ENCODE results near the gene PRRX2.

Gene PRRX2

GRCh38 chr9:129681924-129682323, 16.5 kb downstream of the PRRX2 start:
- TF ChIP-seq TOX (CRISPR knock-in tag; IDR thresholded peaks at IDR 0.05; ENCODE audit: borderline replicate concordance) (no peak), BACH2 (CRISPR knock-in tag; IDR thresholded peaks at IDR 0.05; ENCODE audit: borderline replicate concordance) (no peak), POU6F1 (CRISPR knock-in tag; IDR thresholded peaks at IDR 0.05; ENCODE audit: borderline replicate concordance, low read depth) (no peak), ESRRG (CRISPR knock-in tag; IDR thresholded peaks at IDR 0.05) (no peak), ARNTL (CRISPR knock-in tag; IDR thresholded peaks at IDR 0.05; ENCODE audit: borderline replicate concordance, low read depth) (no peak), ZFP3 (CRISPR knock-in tag; IDR thresholded peaks at IDR 0.05) (no peak), ZNF565 (CRISPR knock-in tag; conservative IDR thresholded peaks at IDR 0.05; ENCODE audit: low read depth) (no peak), TCF4 (CRISPR knock-in tag; IDR thresholded peaks at IDR 0.05; ENCODE audit: borderline replicate concordance) (no peak), GLIS3 (CRISPR knock-in tag; IDR thresholded peaks at IDR 0.05) (no peak), ZNF70 (CRISPR knock-in tag; IDR thresholded peaks at IDR 0.05) (no peak), ISL1 (CRISPR knock-in tag; IDR thresholded peaks at IDR 0.05) (no peak)
- TF ChIP-seq, protein P1, sequence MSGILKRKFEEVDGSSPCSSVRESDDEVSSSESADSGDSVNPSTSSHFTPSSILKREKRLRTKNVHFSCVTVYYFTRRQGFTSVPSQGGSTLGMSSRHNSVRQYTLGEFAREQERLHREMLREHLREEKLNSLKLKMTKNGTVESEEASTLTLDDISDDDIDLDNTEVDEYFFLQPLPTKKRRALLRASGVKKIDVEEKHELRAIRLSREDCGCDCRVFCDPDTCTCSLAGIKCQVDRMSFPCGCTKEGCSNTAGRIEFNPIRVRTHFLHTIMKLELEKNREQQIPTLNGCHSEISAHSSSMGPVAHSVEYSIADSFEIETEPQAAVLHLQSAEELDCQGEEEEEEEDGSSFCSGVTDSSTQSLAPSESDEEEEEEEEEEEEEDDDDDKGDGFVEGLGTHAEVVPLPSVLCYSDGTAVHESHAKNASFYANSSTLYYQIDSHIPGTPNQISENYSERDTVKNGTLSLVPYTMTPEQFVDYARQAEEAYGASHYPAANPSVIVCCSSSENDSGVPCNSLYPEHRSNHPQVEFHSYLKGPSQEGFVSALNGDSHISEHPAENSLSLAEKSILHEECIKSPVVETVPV (CRISPR knock-in tag; IDR thresholded peaks at IDR 0.05): no peak
- TF ChIP-seq, protein P2, sequence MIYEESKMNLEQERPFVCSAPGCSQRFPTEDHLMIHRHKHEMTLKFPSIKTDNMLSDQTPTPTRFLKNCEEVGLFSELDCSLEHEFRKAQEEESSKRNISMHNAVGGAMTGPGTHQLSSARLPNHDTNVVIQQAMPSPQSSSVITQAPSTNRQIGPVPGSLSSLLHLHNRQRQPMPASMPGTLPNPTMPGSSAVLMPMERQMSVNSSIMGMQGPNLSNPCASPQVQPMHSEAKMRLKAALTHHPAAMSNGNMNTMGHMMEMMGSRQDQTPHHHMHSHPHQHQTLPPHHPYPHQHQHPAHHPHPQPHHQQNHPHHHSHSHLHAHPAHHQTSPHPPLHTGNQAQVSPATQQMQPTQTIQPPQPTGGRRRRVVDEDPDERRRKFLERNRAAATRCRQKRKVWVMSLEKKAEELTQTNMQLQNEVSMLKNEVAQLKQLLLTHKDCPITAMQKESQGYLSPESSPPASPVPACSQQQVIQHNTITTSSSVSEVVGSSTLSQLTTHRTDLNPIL (CRISPR knock-in tag; IDR thresholded peaks at IDR 0.05; ENCODE audit: low read depth): no peak
- no peak for ATAC-seq

- TF ChIP-seq, protein P1 (CRISPR knock-in tag; IDR thresholded peaks at IDR 0.05): no peak
- TF ChIP-seq ZNF565 (CRISPR knock-in tag; conservative IDR thresholded peaks at IDR 0.05; ENCODE audit: low read depth): no peak
- ATAC-seq: no peak
Measured at GRCh38 chr9:129682381-129682780, 16.9 kb downstream of the PRRX2 start.

DNA sequence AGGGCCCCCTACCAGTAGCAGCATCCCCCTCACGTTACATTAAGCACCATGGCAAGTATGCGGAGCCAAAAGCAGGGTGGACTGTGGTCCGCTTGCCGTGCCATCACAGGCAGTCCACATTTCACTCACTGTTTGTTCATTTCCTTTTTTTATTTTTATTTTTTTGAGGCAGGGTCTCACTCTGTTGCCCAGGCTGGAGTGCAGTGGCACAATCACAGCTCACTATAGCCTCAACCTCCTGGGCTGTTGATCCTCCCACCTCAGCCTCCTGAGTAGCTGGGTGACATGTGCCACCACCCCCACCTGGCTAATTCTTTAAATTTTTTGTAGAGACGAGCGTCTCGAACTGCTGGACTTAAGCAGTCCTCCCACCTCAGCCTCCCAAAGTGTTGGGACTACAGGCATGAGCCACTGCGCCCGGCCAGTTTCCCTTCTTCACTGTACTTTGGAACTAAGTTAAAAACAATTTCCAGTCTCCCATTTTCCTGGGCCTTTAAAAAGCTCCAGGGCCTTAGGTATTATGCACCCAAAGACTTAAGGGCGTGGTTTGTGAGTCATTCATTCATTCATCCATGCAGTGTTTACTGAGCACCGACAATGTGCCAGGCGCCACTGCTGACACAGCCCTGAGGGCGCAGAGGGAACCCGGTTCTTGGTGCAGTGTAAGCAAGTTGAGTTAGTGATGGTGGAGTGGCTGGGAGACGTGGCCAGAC, 19.9 kb downstream of the PRRX2 start:
- ATAC-seq: no peak; the same call in 2 of the 3 replicates
- no peak for TF ChIP-seq TCF4 (CRISPR knock-in tag; IDR thresholded peaks at IDR 0.05; ENCODE audit: borderline replicate concordance)
- TF ChIP-seq ZNF70 (CRISPR knock-in tag; IDR thresholded peaks at IDR 0.05): no peak
- TF ChIP-seq, protein P3, sequence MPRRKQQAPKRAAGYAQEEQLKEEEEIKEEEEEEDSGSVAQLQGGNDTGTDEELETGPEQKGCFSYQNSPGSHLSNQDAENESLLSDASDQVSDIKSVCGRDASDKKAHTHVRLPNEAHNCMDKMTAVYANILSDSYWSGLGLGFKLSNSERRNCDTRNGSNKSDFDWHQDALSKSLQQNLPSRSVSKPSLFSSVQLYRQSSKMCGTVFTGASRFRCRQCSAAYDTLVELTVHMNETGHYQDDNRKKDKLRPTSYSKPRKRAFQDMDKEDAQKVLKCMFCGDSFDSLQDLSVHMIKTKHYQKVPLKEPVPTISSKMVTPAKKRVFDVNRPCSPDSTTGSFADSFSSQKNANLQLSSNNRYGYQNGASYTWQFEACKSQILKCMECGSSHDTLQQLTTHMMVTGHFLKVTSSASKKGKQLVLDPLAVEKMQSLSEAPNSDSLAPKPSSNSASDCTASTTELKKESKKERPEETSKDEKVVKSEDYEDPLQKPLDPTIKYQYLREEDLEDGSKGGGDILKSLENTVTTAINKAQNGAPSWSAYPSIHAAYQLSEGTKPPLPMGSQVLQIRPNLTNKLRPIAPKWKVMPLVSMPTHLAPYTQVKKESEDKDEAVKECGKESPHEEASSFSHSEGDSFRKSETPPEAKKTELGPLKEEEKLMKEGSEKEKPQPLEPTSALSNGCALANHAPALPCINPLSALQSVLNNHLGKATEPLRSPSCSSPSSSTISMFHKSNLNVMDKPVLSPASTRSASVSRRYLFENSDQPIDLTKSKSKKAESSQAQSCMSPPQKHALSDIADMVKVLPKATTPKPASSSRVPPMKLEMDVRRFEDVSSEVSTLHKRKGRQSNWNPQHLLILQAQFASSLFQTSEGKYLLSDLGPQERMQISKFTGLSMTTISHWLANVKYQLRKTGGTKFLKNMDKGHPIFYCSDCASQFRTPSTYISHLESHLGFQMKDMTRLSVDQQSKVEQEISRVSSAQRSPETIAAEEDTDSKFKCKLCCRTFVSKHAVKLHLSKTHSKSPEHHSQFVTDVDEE (CRISPR knock-in tag; IDR thresholded peaks at IDR 0.05): no peak
- TF ChIP-seq, protein P2 (CRISPR knock-in tag; IDR thresholded peaks at IDR 0.05; ENCODE audit: low read depth): no peak
- no peak for TF ChIP-seq OSR1 (CRISPR knock-in tag; IDR thresholded peaks at IDR 0.05)
- no peak for TF ChIP-seq SNAI2 (CRISPR knock-in tag; IDR thresholded peaks at IDR 0.05)
- no peak for TF ChIP-seq GLIS3 (CRISPR knock-in tag; IDR thresholded peaks at IDR 0.05)
- no peak for TF ChIP-seq ZNF8 (CRISPR knock-in tag; IDR thresholded peaks at IDR 0.05)
- no peak for TF ChIP-seq ZFP30 (CRISPR knock-in tag; IDR thresholded peaks at IDR 0.05)
- TF ChIP-seq ARNTL (CRISPR knock-in tag; IDR thresholded peaks at IDR 0.05; ENCODE audit: borderline replicate concordance, low read depth): no peak
- no peak for TF ChIP-seq ZNF565 (CRISPR knock-in tag; conservative IDR thresholded peaks at IDR 0.05; ENCODE audit: low read depth)
- TF ChIP-seq ZC3H10 (CRISPR knock-in tag; IDR thresholded peaks at IDR 0.05): no peak
- no peak for TF ChIP-seq CSDC2 (CRISPR knock-in tag; IDR thresholded peaks at IDR 0.05)
- TF ChIP-seq POU6F1 (CRISPR knock-in tag; IDR thresholded peaks at IDR 0.05; ENCODE audit: borderline replicate concordance, low read depth): no peak
- TF ChIP-seq, protein P1 (CRISPR knock-in tag; IDR thresholded peaks at IDR 0.05): no peak
- no peak for TF ChIP-seq TOX (CRISPR knock-in tag; IDR thresholded peaks at IDR 0.05; ENCODE audit: borderline replicate concordance)
